CD14-positive monocyte (primary cell): ENCODE results near the gene TENM3. TPM values are rescaled to one million over a fixed set of nuclear protein-coding genes. Genes with fewer than 3 reads are reported as not detected.

Experiments
- DNase-seq, 3 donors: peaks; one replicate each; pipeline ENCODE4 v3.0.0-alpha.2; 2011 to 2022
- H2AFZ ChIP-seq: 2 replicates; pipeline ENCODE4 v1.6.0; 2012; ENCODE audit warnings: mild to moderate bottlenecking, low read depth, low read length, inconsistent platforms; ENCODE audit not compliant: insufficient read depth, poor library complexity, severe bottlenecking
- H3K27ac ChIP-seq, 2 donors: 1 replicate in 1 of 2; 2 replicates in 1 of 2; pipeline ENCODE4 v1.5.1; 2012 to 2013; ENCODE audit warnings: low read length in 2 of 2, control low read depth in 1 of 2, inconsistent platforms in 1 of 2, low read depth in 1 of 2, mild to moderate bottlenecking in 1 of 2
- H3K27me3 ChIP-seq, 2 donors: one replicate each; pipeline versions ENCODE4 v1.6.0 to v1.6.1; 2011 to 2013; ENCODE audit warnings: low read length in 2 of 2; ENCODE audit not compliant: control insufficient read depth in 2 of 2, insufficient read depth in 2 of 2
- H3K36me3 ChIP-seq, 2 donors: replicated peaks in 1 of 2; 1 replicate in 1 of 2; 2 replicates in 1 of 2; pipeline versions ENCODE4 v1.5.1 to v1.6.1; 2012 to 2013; ENCODE audit warnings: low read length in 2 of 2, control low read depth in 1 of 2, inconsistent platforms in 1 of 2, mild to moderate bottlenecking in 1 of 2; ENCODE audit not compliant: insufficient read depth in 2 of 2, control insufficient read depth in 1 of 2
- H3K4me1 ChIP-seq, 2 donors: 1 replicate in 1 of 2; 2 replicates in 1 of 2; pipeline versions ENCODE4 v1.5.1 to v1.6.1; 2012 to 2013; ENCODE audit warnings: low read length in 2 of 2, control low read depth in 1 of 2, inconsistent platforms in 1 of 2, mild to moderate bottlenecking in 1 of 2, moderate library complexity in 1 of 2; ENCODE audit not compliant: insufficient read depth in 2 of 2, control insufficient read depth in 1 of 2
- H3K4me2 ChIP-seq: replicated peaks from 2 replicates; pipeline ENCODE3; 2012; ENCODE audit warnings: low read length, moderate library complexity, mild to moderate bottlenecking; ENCODE audit not compliant: poor library complexity, severe bottlenecking; ENCODE audit errors: extremely low read depth
- H3K4me3 ChIP-seq, 3 experiments: fragments of 200-600 bp in 1 of 3; sonication (generic) in 1 of 3; replicated peaks in 1 of 3; 1 replicate in 2 of 3; 2 replicates in 1 of 3; pipeline ENCODE4 v1.5.1; 2011 to 2013; ENCODE audit warnings: low read length in 3 of 3, mild to moderate bottlenecking in 3 of 3, control low read depth in 2 of 3, low read depth in 2 of 3, inconsistent platforms in 1 of 3, moderate library complexity in 1 of 3
- H3K79me2 ChIP-seq: 2 replicates; pipeline ENCODE4 v1.6.0; 2012; ENCODE audit warnings: mild to moderate bottlenecking, control low read depth, inconsistent platforms, low read length, moderate library complexity; ENCODE audit not compliant: insufficient read depth
- H3K9ac ChIP-seq: 2 replicates; pipeline ENCODE4 v1.6.0; 2017; ENCODE audit warnings: low read length, mild to moderate bottlenecking; ENCODE audit not compliant: insufficient read depth, poor library complexity, severe bottlenecking
- H3K9me3 ChIP-seq, 2 donors: replicated peaks in 1 of 2; 1 replicate in 1 of 2; 2 replicates in 1 of 2; pipeline versions ENCODE4 v1.5.1 to v1.6.1; 2012 to 2013; ENCODE audit warnings: low read length in 2 of 2, control low read depth in 1 of 2; ENCODE audit not compliant: control insufficient read depth in 1 of 2, insufficient read depth in 1 of 2
- H4K20me1 ChIP-seq: 2 replicates; pipeline ENCODE4 v1.6.0; 2012; ENCODE audit warnings: mild to moderate bottlenecking, low read length, control low read depth, moderate library complexity; ENCODE audit not compliant: insufficient read depth
- H3K27ac Mint-ChIP-seq, 7 donors: one replicate each; pipeline ENCODE4 v1.8.0; 2020; ENCODE audit warnings: mild to moderate bottlenecking in 7 of 7, mixed read lengths in 7 of 7, moderate library complexity in 6 of 7, inconsistent platforms in 2 of 7
- H3K27me3 Mint-ChIP-seq, 3 donors: one replicate each; pipeline ENCODE4 v1.8.0; 2021 to 2022; ENCODE audit warnings: low read depth in 3 of 3, mild to moderate bottlenecking in 3 of 3, mixed read lengths in 3 of 3, moderate library complexity in 3 of 3, inconsistent platforms in 1 of 3
- H3K36me3 Mint-ChIP-seq, 2 donors: one replicate each; pipeline ENCODE4 v1.8.0; 2020; ENCODE audit warnings: mixed read lengths in 2 of 2, inconsistent platforms in 1 of 2, mild to moderate bottlenecking in 1 of 2
- H3K4me1 Mint-ChIP-seq: one replicate; pipeline ENCODE4 v1.8.0; 2020; ENCODE audit warnings: mild to moderate bottlenecking, mixed read lengths
- H3K4me3 Mint-ChIP-seq, 2 donors: one replicate each; pipeline ENCODE4 v1.8.0; 2020; ENCODE audit warnings: mild to moderate bottlenecking in 2 of 2, mixed read lengths in 2 of 2, moderate library complexity in 1 of 2
- H3K9me3 Mint-ChIP-seq, 7 donors: one replicate each; pipeline ENCODE4 v1.8.0; 2020 to 2022; ENCODE audit warnings: mixed read lengths in 7 of 7, mild to moderate bottlenecking in 6 of 7, moderate library complexity in 6 of 7, inconsistent platforms in 2 of 7
- CTCF ChIP-seq: fragments of 200-600 bp; IDR thresholded peaks from one replicate; pipeline ENCODE4 v1.8.0; 2022; ENCODE audit warnings: antibody characterized with exemption, mild to moderate bottlenecking
- WGBS: methylation state at CpG from one replicate; pipeline ENCODE4 v1.1.5; 2013; ENCODE audit warnings: missing lambda C conversion rate; ENCODE audit not compliant: insufficient coverage; 5-methylcytosine and 5-hydroxymethylcytosine counted together
- intact Hi-C, 2 donors: fragments of 100-400 bp; cut with micrococcal nuclease; formaldehyde crosslinking; loops; one replicate each; pipeline versions ENCODE4 v1.15.0 to v1.15.1; 2023
- polyA plus RNA-seq, 3 donors: library from polyadenylated mRNA; depleted of rRNA in 1 of 3; unstranded in 2 of 3; stranded (reverse) in 1 of 3; fragments of 300-500 nt in 2 of 3; fragments of >200 nt in 1 of 3; fragmentation: Illumina TruSeq in 2 of 3; gene quantifications; 1 replicate in 2 of 3; 2 replicates in 1 of 3; pipeline ENCODE4 v1.2.3, GENCODE V29; 2012 to 2021

TENM3 gene
- polyA plus RNA-seq, 3 donors, result not detected

GRCh38 chr4:182807346-182807745 lies 564.1 kb downstream of the TENM3 start:
- Histone ChIP-seq H2AFZ (peak overlapping the region; percentile 73), H3K4me2 (peak overlapping the region; percentile 53), H3K9me3 (peaks cover 5 to 33% of the 10 kb centered on the region in 2 donors), H3K36me3 (no peaks in the 10 kb centered on the region), H3K79me2 (no peaks in the 10 kb centered on the region), H3K27me3 (peaks cover 0 to 4% of the 10 kb centered on the region in 2 donors), H3K27ac (no peak overlapping the region), H3K4me3 (peak overlapping the region in 1 of 3 experiments; percentile 58), H3K4me1 (peaks cover 20 to 35% of the 10 kb centered on the region in 2 donors), H4K20me1 (no peaks in the 10 kb centered on the region), H3K9ac (peak overlapping the region; percentile 44)
- H3K27me3 Mint-ChIP-seq, result peaks cover 18 to 23% (median 22%) of the 10 kb centered on the region in 3 donors
- H3K4me1 Mint-ChIP-seq, result peaks cover 7% of the 10 kb centered on the region
- H3K9me3 Mint-ChIP-seq, result peaks cover 0 to 25% (median 15%) of the 10 kb centered on the region in 7 donors
- H3K36me3 Mint-ChIP-seq, result no peaks in the 10 kb centered on the region
- peak overlapping the region in 3 of 7 donors; percentile 25 to 82 (median 71) for H3K27ac Mint-ChIP-seq
- intact Hi-C loops, result loop anchor here in 1 of 2 donors (10.0 kb wide), 1 partner anchor 323 kb away; no protein-coding TSS in a partner anchor
- no peak for DNase-seq
- TF ChIP-seq CTCF, result no peak
- no peak overlapping the region for H3K4me3 Mint-ChIP-seq
- WGBS, result 67% methylated on average over 10 of the region's 12 CpGs

GRCh38 chr4:182807767-182808548 lies 564.8 kb downstream of the TENM3 start:
- Mint-ChIP-seq H3K9me3 (peaks cover 0 to 31% (median 18%) of the 10 kb centered on the region in 7 donors), H3K36me3 (no peaks in the 10 kb centered on the region), H3K27me3 (peaks cover 18 to 23% (median 22%) of the 10 kb centered on the region in 3 donors), H3K27ac (peak overlapping the region in 3 of 7 donors; percentile 5 to 41 (median 37)), H3K4me1 (peaks cover 7% of the 10 kb centered on the region), H3K4me3 (no peak overlapping the region)
- Histone ChIP-seq H3K79me2 (no peaks in the 10 kb centered on the region), H3K4me2 (no peak overlapping the region), H3K36me3 (no peaks in the 10 kb centered on the region), H3K4me3 (no peak overlapping the region), H3K4me1 (peaks cover 20 to 35% of the 10 kb centered on the region in 2 donors), H3K9ac (peak overlapping the region; percentile 44), H3K27me3 (peaks cover 0 to 4% of the 10 kb centered on the region in 2 donors), H4K20me1 (no peaks in the 10 kb centered on the region), H3K9me3 (peaks cover 5 to 36% of the 10 kb centered on the region in 2 donors), H3K27ac (no peak overlapping the region), H2AFZ (no peak overlapping the region)
- intact Hi-C loops, result loop anchor here in 1 of 2 donors (10.0 kb wide), 1 partner anchor 323 kb away; no protein-coding TSS in a partner anchor
- TF ChIP-seq CTCF, result no peak
- 82% methylated on average over 42 of the region's 45 CpGs for WGBS
- DNase-seq, result no peak
